ENCODE measurements around the gene ATP6V0C.

DNA sequence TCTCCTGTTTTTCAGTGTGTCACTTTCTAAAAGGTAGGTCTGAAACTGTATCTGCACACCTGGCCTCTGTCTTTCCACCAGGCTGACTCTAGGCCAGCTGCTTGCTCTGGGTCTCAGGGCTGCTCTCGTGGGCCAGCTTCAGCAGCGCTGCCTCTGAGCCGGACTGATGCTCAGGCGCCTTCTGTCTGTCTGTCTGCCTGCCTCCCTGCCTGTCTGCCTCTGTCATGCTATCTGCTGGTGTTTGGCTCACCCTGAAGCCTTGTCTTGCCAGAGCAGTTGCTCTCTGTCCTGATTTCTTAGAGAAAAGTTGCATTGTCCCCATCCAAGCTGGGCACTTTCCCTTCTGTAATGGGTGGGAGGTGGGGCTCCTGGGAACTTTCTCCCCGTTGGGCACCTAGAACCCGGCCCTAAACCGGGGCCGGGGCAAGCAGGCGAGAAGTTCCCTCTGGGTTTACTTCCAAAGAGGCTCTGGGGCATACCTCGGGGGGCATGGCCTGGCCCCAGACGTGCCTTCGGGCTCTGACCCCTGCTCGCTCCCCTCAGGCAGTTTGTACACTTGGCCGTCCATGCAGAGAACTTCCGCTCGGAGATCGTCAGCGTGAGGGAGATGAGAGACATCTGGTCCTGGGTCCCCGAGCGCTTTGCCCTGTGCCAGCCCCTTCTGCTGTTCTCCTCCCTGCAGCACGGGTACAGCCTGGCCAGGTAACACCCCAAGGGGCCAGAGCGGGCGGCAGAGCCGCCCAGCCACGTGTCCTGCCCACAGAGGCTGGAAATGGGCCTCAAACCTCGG is 15.9 kb upstream of the ATP6V0C start:
- TF ChIP-seq EZH2 (IDR thresholded peaks at IDR 0.05; ENCODE audit: low read depth, low read length, severe bottlenecking) (no peak), ZNF274 (IDR thresholded peaks at IDR 0.05; ENCODE audit: borderline replicate concordance, extremely low read depth, low read length) (no peak), SIRT6 (IDR thresholded peaks at IDR 0.05; ENCODE audit: low read length) (no peak), BACH1 (IDR thresholded peaks at IDR 0.05; ENCODE audit: low read length) (no peak), CTCF (IDR thresholded peaks at IDR 0.05; ENCODE audit: control extremely low read depth in 1 of 3, insufficient read depth in 1 of 3, low read depth in 1 of 3, low read length in 3 of 3) (no peak), POLR2AphosphoS5 (IDR thresholded peaks at IDR 0.05; ENCODE audit: low read depth, low read length) (no peak), RXRA (IDR thresholded peaks at IDR 0.05; ENCODE audit: insufficient read depth, low read depth, low read length) (no peak)
- TF ChIP-seq, protein P1, sequence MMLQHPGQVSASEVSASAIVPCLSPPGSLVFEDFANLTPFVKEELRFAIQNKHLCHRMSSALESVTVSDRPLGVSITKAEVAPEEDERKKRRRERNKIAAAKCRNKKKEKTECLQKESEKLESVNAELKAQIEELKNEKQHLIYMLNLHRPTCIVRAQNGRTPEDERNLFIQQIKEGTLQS (IDR thresholded peaks at IDR 0.05; ENCODE audit: insufficient read depth, low read depth, low read length) = no peak
- TF ChIP-seq, protein P2, sequence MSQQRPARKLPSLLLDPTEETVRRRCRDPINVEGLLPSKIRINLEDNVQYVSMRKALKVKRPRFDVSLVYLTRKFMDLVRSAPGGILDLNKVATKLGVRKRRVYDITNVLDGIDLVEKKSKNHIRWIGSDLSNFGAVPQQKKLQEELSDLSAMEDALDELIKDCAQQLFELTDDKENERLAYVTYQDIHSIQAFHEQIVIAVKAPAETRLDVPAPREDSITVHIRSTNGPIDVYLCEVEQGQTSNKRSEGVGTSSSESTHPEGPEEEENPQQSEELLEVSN (IDR thresholded peaks at IDR 0.05) = no peak

Measured in H1 (cell line).